Femur (tissue), 1 donor: ENCODE data around the gene DCLRE1C.
"Not testable (repeated sequence)": the region's sequence is repeated elsewhere in the genome, so short reads cannot be mapped to it uniquely, and the experiment has no call there.

ENCODE experiments used
- DNase-seq: peaks from one replicate; pipeline ENCODE4 v3.0.0-alpha.2; 2017

The DCLRE1C gene

GRCh38 chr10:14879124-14879927 lies 74.6 kb downstream of the DCLRE1C start:
- DNase-seq: peak; percentile 53

DNA sequence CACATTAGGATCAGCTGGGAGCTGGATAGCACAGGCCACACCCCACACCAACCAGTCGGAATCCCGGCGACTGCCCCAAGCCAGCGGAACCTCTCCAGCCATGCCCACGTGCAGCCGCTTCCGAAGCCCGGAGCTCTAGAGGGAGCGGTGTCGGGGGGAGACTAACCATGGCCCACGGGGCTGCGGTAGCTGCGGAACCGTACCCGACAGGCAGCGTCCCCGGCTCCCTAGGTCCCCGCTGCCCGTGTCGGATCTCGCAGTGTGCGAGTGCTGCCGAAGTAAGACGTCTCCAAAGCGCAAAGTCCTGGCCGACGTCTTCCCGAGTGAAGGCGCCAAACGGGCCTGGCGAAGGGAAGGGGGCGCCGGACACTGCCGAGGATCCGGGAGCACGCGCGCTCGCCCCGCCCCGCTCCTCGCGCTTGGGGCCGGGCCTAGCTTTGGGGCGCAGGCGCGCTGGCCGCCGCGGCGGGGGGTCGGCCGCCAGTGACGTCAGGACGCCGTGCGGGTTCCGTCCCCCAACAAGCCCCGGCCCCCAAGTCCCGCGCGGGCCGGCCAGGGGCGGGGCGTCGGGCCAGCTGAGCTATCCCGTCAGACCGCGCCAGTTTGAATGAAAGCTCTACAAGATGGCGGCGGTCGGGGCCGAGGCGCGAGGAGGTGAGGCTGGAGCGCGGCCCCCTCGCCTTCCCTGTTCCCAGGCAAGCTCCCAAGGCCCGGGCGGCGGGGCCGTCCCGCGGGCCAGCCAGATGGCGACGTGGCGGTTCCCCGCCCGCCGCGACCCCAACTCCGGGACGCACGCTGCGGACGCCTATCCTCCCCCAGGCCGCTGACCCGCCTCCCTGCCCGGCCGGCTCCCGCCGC lies 75.4 kb downstream of the DCLRE1C start, which contains the start of gene SUV39H2:
TSS of gene SUV39H2 (plus strand) at position 601 of the 858 bp plus-strand sequence. CDS start at position 624, 23 bp downstream.
- DNase-seq: peak; percentile 98

GRCh38 chr10:14876764-14877163 lies 77.1 kb downstream of the DCLRE1C start:
- DNase-seq: no peak

GRCh38 chr10:14875941-14876340 lies 78.0 kb downstream of the DCLRE1C start:
- DNase-seq: no peak

- no peak for DNase-seq
Observed at GRCh38 chr10:14873090-14873760, 80.7 kb downstream of the DCLRE1C start.

- DNase-seq: not testable (repeated sequence)
Observed at GRCh38 chr10:14864871-14865270, 89.0 kb downstream of the DCLRE1C start.

GRCh38 chr10:14864466-14864865 lies 89.4 kb downstream of the DCLRE1C start:
- not testable (repeated sequence) for DNase-seq

DNA sequence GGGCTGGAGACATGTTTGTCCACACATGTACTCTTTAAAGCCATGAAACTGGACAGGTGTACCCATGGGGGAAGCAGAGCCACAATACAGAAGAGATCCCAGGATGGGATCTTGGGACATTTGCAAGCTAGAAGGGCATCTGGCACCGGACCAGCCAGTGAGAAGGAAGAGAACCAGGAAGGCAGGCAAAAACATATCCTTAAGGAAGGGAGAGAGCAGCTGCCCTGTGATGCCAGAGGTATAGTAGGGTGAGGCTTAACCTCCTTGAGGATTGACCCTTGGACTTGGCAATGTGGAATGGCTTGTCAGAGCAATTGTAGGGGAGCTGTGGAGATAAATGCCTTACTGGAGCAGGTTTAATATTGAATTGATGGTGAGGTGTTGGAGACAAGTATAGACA lies 93.1 kb downstream of the DCLRE1C start:
- no peak for DNase-seq

GRCh38 chr10:14859775-14860174 lies 94.1 kb downstream of the DCLRE1C start:
- DNase-seq: no peak

GRCh38 chr10:14859043-14859442 lies 94.9 kb downstream of the DCLRE1C start:
- no peak for DNase-seq

DNA sequence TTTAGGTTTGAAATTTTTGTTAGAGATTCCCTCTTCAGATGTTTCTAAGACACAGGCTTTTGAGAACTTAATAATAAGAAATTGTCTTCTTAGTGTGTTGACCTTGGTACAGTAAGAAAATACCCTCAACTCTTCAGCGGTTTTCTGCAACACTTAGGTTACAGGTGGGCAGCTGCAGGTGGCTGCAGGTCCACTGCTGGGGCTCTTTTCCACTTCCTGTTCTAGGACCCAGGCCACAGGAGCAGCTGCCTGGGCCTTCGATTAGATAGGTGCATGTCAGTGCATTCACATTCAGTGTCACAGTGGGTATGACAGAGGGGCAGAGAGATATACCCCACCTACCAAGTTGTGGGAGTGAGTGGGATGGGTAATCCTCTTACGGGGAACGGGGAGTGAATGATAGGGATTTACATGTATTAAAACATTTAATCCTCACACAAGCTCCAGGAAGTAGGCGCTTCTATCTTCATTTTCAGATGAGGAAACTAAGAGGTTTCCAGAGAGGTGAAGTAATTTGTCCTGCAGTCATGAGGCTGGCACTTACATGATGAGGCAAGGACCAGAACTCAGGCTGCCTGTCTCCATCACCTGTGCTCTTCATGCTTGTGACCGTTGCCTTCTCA lies 95.4 kb downstream of the DCLRE1C start:
- DNase-seq: no peak

- no peak for DNase-seq
Observed at GRCh38 chr10:14855453-14855852, 98.4 kb downstream of the DCLRE1C start.

- no peak for DNase-seq
Observed at GRCh38 chr10:14852236-14852635, 101.7 kb downstream of the DCLRE1C start.
